ENCODE results near the gene NOP14.
"Not testable (repeated sequence)": the region's sequence is repeated elsewhere in the genome, so short reads cannot be mapped to it uniquely, and the experiment has no call there.

The NOP14 gene

DNA sequence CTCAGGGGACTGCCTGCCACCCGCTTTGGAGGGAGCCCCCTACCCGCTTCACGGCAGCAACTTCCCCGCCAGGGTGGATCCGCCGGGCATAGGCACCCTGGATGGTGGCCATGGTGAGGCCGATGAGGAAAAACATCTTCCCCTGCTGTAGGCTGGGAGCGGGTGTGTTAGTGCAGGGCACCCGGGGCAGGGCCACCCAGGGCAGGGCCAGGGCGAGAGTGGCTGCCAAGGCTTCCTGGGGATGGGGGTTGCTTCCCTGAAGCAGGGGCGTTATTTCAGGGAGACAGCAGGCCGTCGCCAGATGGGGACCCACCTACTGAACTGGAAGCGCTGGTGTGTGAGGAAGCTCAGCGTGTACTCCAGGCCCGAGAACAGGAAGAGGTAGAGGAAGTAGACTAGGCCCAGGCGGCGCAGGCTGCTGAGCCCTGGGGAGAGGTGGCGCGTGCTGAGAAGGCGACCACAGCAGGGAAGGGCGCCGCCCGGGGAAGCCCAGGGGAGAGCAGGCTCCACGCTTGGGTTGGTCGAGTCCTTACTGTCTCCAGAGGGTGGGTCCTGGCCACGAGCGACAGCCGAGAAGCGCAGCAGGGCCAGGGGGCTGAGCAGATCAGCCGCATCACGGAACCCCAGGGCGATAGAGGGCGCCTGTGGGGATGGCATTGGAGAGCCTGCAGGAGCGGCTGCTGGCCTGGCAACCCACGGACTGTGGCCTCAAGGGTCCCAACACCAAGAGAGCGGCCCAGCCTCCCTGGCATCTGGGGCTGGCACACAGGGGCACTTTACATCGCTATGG is 31.5 kb downstream of the NOP14 start:
- no peak for DNase-seq (ENCODE audit: low read depth)

DNA sequence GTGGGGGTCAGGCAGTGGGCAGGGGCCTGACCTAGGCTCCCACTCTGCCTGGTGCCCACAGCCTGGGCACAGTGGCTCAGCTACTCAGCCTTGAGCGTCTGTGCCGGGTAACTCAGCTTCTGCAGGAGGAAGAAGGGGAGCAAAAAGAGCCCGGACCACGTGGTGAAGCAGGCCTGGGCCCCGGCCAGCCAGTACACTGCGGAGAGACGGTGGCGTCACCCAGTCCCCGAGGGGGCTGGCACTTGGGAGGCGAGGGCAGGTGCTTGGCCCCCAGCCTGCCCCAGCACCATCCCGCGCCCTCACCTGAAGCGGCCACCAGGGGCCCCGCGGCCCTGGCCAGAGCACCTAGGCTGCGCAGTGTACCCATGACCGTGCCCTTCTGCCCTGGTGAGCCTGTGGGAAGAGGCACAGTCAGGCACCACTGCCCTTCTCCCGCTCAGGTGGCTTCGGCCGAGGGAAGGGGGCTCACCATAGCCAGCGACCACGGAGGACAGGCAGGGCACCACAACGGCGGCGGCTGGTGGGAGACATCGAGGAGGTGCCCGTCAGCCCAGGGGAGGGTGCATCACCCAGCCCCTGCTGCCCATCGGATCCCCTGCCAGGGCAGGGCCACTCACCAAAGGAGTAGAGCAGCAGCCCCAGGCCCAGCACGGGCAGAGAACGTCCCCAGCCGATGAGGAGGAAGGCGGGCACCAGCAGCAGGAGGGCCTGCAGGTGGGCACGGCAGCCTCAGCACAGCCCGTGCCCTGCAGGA is 32.3 kb downstream of the NOP14 start:
- no peak for DNase-seq (ENCODE audit: low read depth)

DNA sequence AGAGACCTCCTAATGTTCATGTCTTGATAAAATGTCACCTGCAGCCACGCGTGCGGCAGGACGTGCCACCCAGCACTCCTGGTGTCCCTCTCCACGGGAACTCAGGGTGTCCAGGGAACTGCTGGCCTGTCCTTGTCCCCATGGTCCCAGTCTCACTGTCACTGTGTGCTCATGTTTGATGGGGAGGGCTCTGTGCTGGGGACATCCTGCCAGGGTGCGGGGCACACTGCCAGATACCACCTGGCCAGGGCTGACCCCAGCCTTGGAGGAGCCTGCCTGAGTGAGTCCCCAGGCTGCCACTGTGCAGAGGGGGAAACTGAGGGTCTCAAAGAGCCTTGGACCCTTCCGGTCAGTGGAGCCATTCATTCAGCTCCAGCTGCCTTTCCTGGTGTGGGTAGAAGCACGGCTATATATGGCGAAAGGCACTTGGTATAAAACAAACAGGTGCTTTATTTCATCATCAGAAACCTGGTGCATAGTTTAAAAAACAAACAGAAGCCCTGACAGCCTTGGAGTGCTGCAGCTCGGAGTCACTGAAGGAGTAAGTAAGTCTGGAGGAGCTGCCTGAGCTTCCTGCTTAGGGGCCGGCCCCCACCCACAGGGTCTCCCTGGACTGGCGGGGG is 33.0 kb downstream of the NOP14 start:
- DNase-seq (ENCODE audit: low read depth), result no peak

DNA sequence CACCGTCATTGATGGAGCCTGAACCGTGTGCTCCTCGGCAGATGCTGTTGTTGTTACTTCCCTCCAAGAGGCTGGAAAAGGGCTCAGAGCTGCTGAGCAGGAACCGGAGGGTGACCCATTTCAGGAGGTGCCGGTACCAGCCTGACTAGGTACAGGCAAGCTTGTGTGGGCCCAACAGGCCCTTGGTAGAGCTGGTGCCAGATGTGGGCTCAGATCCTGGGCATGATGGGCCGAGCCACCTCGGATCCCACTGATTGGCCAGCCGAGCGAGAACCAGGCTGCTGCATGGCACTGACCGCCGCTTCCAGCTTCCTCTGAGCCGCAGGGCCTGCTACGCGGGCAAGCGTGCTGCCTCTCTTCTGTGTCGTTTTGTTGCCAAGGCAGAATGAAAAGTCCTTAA is 33.7 kb downstream of the NOP14 start:
- DNase-seq (ENCODE audit: low read depth), result no peak

DNA sequence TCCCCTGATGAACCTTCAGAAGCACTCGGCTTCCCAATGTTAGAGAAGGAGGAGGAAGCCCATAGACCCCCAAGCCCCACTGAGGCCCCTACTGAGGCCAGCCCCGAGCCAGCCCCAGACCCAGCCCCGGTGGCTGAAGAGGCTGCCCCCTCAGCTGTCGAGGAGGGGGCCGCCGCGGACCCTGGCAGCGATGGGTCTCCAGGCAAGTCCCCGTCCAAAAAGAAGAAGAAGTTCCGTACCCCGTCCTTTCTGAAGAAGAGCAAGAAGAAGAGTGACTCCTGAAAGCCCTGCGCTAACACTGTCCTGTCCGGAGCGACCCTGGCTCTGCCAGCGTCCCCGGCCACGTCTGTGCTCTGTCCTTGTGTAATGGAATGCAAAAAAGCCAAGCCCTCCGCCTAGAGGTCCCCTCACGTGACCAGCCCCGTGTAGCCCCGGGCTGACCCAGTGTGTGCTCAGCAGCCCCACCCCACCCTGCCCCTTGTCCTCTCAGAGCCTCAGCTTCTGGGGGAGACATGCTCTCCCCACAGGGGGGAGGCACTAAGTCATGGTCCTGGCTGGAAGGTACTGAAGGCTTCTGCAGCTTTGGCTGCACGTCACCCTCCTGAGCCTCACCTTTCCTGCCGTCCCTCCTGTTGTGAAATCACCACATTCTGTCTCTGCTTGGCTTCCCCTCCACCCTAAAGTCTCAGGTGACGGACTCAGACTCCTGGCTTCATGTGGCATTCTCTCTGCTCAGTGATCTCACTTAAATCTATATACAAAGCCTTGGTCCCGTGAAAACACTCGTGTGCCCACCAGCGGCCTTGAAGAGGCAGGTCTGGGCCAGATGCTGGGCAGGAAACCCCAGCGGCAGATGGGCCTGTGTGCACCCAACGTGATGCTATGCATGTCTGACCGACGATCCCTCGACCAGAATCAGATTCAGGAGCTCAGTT is 34.7 kb downstream of the NOP14 start:
- DNase-seq (ENCODE audit: low read depth), result no peak

DNA sequence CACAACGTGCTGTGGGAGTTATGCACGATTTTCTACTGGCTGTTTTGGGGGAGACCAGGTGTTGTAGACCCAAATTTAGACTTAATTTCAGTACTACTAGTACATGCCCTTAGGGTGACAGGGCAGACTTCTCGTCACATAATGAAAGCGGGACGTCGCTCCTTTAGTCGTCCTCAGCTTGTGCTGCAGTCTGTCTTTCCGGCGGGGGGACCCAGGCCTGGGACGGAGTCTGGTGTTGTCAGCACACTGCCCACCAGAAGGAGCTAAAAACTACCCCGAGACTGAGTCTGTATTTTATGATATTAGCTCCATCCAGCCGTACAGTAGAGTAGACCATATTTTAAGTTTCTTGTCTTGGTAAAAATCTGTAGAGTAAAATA is 35.5 kb downstream of the NOP14 start:
- DNase-seq (ENCODE audit: low read depth), result no peak

DNA sequence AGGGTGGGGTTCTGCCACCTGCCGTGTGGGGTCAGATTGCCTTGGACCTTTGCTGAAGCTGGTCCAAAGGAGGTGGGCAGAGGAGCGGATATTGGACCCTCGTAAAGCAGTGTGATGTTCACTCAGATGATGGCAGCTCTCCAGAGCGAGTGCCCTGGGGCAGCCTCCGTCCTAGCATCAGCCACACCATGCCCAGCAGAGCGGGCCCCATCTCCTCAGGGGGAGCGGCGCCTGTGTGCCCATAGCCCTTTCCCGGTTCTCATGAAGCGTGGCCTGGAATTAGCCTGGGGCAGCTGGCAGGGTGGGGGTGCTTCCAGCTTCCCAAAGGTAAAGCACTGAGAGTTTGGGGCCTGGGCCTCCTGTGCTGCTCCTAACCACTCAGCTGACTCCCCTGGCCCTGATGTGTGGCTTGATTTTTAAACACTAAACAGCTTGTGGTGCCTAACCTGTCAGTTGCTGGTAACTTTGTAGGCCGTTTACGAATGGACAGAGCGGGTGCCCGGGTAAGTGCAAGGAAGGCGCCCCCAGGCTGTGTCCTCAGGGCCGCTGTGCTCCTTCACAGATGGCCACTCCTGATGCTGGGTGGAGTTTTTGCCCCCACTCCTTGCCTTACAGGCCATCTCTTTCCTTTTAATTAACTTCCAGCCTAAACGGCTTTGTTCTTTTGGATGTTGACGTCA is 36.0 kb downstream of the NOP14 start:
- DNase-seq (ENCODE audit: low read depth), result no peak

DNA sequence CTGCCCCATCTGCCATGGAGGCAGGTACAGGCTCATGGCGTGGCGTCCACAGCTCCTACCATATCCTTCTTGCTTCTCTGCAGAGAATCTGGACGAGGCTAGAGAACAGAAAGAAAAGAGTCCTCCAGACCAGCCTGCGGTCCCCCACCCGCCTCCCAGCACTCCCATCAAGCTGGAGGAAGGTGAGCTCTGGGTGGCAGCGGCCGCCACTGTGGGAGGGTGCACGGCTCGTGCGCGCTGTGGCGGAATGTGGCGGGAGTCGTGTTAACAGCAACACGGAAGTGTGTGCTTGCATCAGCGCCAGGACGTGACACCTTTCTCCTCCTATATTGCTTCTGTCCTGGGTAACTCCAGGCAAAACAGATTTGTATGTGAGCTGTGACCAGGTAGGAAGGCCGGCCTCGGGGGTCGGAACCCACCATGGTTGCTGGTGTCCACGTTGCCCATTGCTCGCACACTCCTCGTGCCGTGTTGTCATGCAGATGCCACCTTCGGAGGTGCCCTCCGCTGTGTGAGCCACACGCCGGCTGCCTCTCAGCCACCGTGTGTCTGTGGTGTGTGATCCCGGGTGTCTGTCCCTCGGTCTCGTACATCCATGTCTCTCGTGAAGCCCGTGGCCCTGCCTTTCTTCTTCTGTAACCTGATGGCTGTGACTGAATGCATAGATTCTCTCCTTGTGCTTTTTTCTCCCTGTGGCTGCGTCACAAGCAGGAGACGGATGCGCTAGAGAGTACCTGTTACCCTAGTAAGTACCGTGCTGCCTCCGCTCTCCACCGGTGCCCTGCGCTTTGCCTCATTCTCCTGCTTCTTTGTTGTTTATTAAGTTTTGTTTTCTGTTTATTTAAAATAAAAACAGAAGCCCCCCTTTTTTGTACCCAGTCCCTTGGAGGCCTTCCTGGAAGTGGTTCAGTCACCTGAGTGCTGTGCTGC is 37.0 kb downstream of the NOP14 start:
- DNase-seq (ENCODE audit: low read depth), result no peak

DNA sequence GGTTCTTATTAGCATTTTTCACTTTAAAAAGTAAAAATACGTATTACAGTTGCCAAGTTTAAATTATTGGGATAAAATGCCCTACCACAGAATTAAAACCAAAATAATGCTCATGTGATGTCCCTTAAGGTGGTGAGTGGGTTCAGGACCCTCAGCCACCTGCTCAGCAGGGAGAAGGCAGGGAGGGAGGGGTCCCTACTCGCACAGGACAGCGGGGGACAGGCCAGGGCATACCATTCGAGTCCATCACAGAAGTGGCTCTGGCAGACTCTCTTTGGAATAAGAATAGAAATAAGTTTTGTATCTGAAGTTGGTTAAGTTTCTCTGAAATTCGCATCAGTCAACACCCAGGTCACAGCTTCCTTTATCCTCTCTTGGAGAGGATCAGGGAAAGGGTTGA is 37.7 kb downstream of the NOP14 start:
- no peak for DNase-seq (ENCODE audit: low read depth)

DNA sequence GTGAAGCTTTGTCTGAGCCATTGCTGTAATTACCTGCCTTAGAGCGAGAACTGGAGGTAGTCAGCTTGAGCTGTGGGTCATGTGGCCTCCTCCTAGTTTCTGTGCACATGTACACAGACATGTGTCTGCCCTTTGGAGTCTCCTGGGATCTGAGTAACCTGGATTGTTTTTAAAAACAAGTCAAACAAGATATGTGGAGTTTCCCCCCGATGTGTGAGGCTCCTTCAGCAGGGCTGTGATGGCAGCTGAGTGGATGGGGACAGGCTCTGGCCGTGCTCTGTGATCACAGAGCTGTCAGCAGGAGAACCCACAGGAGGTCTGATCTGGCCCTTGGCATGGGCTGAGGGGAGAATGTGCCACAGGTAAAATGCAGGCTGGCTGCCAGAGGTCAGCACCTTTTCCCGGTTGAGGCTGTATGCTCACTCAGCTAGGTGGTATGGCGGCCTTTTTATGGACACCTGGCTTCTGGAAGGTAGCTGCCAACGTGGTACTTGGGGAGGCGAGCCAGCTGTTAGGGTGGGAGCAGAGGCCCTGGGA is 38.4 kb downstream of the NOP14 start:
- DNase-seq (ENCODE audit: low read depth), result no peak

DNA sequence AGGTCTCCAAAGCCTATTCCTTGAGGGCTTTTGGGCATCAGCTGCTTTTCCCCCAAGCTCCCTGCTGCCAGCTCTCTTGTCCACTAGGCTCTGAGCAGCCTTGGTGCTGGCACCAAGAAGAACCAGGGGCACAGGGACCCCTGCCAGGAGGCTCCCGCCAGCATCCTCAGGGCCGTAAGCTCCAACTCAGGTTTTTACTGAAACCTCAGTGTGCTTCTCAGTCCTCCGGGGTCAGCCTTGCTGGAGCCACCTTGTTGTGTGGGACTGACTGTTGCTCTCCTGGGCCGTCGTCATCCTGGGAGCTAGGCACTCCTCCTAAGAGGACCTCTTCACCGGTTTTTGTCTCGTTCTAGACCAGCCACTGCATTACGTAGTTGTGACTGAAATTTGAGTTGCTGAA is 38.9 kb downstream of the NOP14 start:
- no peak for DNase-seq (ENCODE audit: low read depth)

DNA sequence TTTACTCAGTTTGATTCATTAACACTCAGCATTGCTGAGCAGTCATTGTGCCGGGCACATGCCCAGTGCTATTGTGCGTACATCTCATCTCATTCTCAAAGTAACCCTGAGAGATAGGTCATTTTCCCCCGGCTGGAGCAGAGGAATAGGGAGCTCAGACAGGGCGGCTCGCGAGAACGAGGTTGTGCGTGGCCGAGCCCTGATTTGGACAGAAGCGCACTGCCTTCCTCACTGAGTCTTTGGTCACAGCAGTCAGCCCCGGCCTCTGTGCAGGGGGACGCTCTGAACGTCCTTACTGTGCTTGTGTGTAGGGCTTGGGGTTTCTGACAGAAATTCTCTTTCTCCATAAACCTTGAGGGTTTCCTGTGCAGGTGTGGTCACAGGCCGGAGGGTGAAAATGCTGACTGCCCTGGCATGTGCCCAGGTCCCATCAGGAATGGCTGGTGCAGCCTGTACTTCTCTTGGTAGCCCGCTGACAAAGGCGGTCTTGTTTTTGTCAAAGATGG is 39.5 kb downstream of the NOP14 start:
- DNase-seq (ENCODE audit: low read depth), result no peak

DNA sequence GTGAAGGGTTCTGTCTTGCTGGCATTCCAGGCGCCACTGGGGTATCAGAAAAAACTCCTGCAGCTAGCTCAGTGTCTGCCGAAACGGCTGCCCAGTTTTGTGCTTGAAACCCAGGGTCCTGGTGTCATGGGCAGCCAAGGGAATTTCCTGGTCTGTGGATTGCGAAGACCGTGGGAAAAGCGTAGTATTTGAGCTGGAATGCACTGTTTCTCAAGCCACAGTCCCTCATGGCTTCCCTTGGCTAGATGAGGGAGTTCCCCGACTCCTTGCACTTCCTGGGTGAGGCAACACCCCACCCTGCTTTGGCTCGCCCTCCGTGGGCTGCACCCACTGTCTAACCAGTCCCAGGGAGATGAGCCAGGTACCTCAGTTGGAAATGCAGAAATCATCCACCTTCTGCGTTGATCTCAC is 40.1 kb downstream of the NOP14 start:
- DNase-seq (ENCODE audit: low read depth), result no peak

DNA sequence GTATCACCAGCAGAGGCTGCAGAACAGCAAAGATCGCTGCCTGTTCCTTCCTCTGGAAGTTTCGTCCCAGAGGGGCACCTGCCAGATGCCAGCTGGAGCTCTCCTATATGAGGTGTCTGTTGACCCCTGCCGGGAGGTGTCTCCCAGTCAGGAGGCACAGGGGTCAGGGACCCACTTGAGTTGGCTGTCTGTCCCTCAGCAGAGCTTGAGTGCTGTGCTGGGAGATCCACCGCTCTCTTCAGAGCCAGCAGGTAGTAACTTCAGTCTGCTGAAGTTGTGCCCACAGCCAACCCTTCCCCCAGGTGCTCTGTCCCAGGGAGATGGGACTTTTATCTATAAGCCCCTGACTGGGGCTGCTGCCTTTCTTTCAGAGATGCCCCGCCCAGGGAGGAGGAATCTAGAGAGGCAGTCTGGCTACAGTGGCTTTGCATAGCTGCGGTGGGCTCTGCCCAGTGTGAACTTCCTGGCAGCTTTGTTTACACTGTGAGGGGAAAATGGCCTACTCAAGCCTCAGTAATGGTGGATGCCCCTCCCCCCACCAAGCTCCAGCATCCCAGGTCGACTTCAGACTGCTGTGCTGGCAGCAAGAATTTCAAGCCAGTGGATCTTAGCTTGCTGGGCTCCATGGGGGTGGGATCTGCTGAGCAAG is 40.6 kb downstream of the NOP14 start:
- DNase-seq (ENCODE audit: low read depth), result not testable (repeated sequence)

DNA sequence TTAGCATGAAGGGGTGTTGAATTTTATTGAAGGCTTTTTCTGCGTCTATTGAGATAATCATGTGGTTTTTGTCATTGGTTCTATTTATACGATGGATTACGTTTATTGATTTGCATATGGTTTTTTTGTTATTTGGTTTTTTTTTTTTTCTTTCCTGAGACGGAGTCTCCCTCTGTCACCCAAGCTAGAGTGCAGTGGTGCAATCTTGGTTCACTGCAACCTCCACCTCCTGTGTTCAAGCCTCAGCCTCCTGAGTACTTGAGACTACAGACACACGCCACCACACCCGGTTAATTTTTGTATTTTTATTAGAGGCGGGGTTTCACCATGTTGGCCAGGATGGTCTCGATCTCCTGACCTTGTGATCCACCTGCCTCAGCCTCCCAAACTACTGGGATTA is 44.5 kb downstream of the NOP14 start:
- DNase-seq (ENCODE audit: low read depth), result not testable (repeated sequence)

DNA sequence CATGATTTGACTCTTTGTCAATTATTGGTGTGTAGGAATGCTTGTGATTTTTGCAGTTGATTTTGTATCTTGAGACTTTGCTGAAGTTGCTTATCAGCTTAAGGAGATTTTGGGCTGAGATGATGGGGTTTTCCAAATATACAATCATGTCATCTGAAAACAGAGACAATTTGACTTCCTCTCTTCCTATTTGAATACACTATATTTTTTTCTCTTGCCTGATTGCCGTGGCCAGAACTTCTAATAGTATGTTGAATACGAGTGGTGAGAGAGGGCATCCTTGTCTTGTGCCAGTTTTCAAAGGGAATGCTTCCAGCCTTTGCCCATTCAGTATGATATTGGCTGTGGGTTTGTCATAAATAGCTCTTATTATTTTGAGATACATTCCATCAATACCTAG is 44.9 kb downstream of the NOP14 start:
- DNase-seq (ENCODE audit: low read depth), result not testable (repeated sequence)

DNA sequence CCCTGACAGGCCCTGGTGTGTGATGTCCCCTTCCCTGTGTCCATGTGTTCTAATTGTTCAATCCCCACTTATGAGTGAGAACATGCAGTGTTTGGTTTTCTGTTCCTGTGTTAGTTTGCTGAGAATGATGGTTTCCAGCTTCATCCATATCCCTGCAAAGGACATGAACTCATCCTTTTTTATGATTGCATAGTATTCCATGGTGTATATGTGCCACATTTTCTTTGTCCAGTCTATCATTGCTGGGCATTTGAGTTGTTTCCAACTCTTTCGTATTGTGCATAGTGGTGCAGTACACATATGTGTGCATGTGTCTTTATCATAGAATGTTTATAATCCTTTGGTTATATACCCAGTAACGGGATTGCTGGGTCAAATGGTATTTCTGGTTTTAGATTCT is 46.5 kb downstream of the NOP14 start:
- DNase-seq (ENCODE audit: low read depth), result not testable (repeated sequence)

DNA sequence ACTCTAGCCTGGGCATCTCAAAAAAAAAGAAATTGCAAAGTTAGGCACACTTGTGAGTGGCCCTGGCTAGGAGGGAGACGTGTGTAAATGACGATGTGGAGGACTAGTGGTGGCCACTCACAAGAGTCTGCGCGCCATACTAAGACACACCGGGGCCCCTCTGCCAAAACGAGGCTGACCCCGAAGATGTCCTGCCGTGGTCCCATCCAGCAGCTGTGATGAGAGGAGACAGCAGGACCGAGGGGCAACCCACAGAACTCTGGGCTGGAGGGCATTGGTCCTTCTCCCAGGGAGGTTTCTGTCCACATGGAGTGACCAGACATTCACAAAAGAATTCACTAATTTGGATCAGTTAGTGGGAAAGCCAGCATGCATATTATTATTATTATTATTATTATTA is 47.4 kb downstream of the NOP14 start:
- no peak for DNase-seq (ENCODE audit: low read depth)

All from HS-5 (cell line).